ENCODE data around the gene BRD4.

GRCh38 chr19:15304140-15304705 is 28.1 kb downstream of the BRD4 start:
- no peak for TF ChIP-seq POLR2A (IDR thresholded peaks at IDR 0.05)
- TF ChIP-seq CTCF (IDR thresholded peaks at IDR 0.05), result no peak

Measured in prostate gland (tissue), 2 donors.